IPS-18a (cell line): ENCODE measurements around the gene BOD1.
"Not testable (repeated sequence)": the region's sequence is repeated elsewhere in the genome, so short reads cannot be mapped to it uniquely, and the experiment has no call there.

Experiments
- H3K27ac ChIP-seq: one replicate; pipeline ENCODE4 v1.5.1; 2013; ENCODE audit warnings: low read length
- H3K27me3 ChIP-seq: one replicate; pipeline ENCODE4 v1.6.1; 2013; ENCODE audit warnings: mild to moderate bottlenecking, low read length; ENCODE audit not compliant: control insufficient read depth, insufficient read depth
- H3K36me3 ChIP-seq: one replicate; pipeline ENCODE4 v1.6.1; 2013; ENCODE audit warnings: low read depth, low read length; ENCODE audit not compliant: control insufficient read depth
- H3K4me1 ChIP-seq: one replicate; pipeline ENCODE4 v1.6.1; 2013; ENCODE audit warnings: low read depth, low read length; ENCODE audit not compliant: control insufficient read depth
- H3K4me3 ChIP-seq: one replicate; pipeline ENCODE4 v1.5.1; 2013; ENCODE audit warnings: low read length
- H3K9ac ChIP-seq: one replicate; pipeline ENCODE4 v1.6.1; 2013; ENCODE audit warnings: mild to moderate bottlenecking, low read length, moderate library complexity
- H3K9me3 ChIP-seq: one replicate; pipeline ENCODE4 v1.6.1; 2013; ENCODE audit warnings: low read depth, low read length; ENCODE audit not compliant: control insufficient read depth

BOD1 gene

GRCh38 chr5:173611706-173612105, 4.7 kb downstream of the BOD1 start:
- peaks cover 17% of the 10 kb centered on the region for H3K4me1 ChIP-seq
- peaks cover 68% of the 10 kb centered on the region for H3K36me3 ChIP-seq
- H3K4me3 ChIP-seq = no peak overlapping the region
- no peak overlapping the region for H3K9ac ChIP-seq
- no peak overlapping the region for H3K27ac ChIP-seq
- no peaks in the 10 kb centered on the region for H3K9me3 ChIP-seq
- H3K27me3 ChIP-seq = no peaks in the 10 kb centered on the region

GRCh38 chr5:173604141-173604540, 12.3 kb downstream of the BOD1 start:
- no peaks in the 10 kb centered on the region for H3K27me3 ChIP-seq
- no peak overlapping the region for H3K4me3 ChIP-seq
- no peak overlapping the region for H3K27ac ChIP-seq
- no peaks in the 10 kb centered on the region for H3K9me3 ChIP-seq
- no peaks in the 10 kb centered on the region for H3K4me1 ChIP-seq
- no peak overlapping the region for H3K9ac ChIP-seq
- H3K36me3 ChIP-seq = peaks cover 52% of the 10 kb centered on the region

GRCh38 chr5:173602423-173602822, 14.0 kb downstream of the BOD1 start:
- H3K27ac ChIP-seq = no peak overlapping the region
- H3K9me3 ChIP-seq = no peaks in the 10 kb centered on the region
- H3K27me3 ChIP-seq = no peaks in the 10 kb centered on the region
- H3K9ac ChIP-seq = no peak overlapping the region
- peaks cover 35% of the 10 kb centered on the region for H3K36me3 ChIP-seq
- H3K4me1 ChIP-seq = no peaks in the 10 kb centered on the region
- no peak overlapping the region for H3K4me3 ChIP-seq

GRCh38 chr5:173598686-173599085, 17.8 kb downstream of the BOD1 start:
- Histone ChIP-seq H3K9ac (no peak overlapping the region), H3K27me3 (no peaks in the 10 kb centered on the region), H3K9me3 (no peaks in the 10 kb centered on the region), H3K4me1 (no peaks in the 10 kb centered on the region), H3K27ac (no peak overlapping the region), H3K4me3 (no peak overlapping the region), H3K36me3 (peaks cover 2% of the 10 kb centered on the region)

- Histone ChIP-seq H3K27me3 (no peaks in the 10 kb centered on the region), H3K27ac (no peak overlapping the region), H3K36me3 (no peaks in the 10 kb centered on the region), H3K4me3 (no peak overlapping the region), H3K9ac (no peak overlapping the region), H3K9me3 (peaks cover 9% of the 10 kb centered on the region), H3K4me1 (no peaks in the 10 kb centered on the region)
Observed at GRCh38 chr5:173597304-173597703, 19.1 kb downstream of the BOD1 start.

- Histone ChIP-seq H3K4me1 (no peaks in the 10 kb centered on the region), H3K27ac (no peak overlapping the region), H3K27me3 (no peaks in the 10 kb centered on the region), H3K9me3 (peaks cover 11% of the 10 kb centered on the region), H3K4me3 (no peak overlapping the region), H3K36me3 (no peaks in the 10 kb centered on the region), H3K9ac (no peak overlapping the region)
Observed at GRCh38 chr5:173595841-173596240, 20.6 kb downstream of the BOD1 start.

- Histone ChIP-seq H3K36me3 (no peaks in the 10 kb centered on the region), H3K9ac (no peak overlapping the region), H3K9me3 (peaks cover 11% of the 10 kb centered on the region), H3K27me3 (no peaks in the 10 kb centered on the region), H3K27ac (no peak overlapping the region), H3K4me3 (no peak overlapping the region), H3K4me1 (no peaks in the 10 kb centered on the region)
Observed at GRCh38 chr5:173594061-173594460, 22.4 kb downstream of the BOD1 start.

- H3K9ac ChIP-seq = no peak overlapping the region
- no peak overlapping the region for H3K4me3 ChIP-seq
- no peaks in the 10 kb centered on the region for H3K36me3 ChIP-seq
- H3K9me3 ChIP-seq = peaks cover 18% of the 10 kb centered on the region
- H3K4me1 ChIP-seq = no peaks in the 10 kb centered on the region
- H3K27me3 ChIP-seq = no peaks in the 10 kb centered on the region
- H3K27ac ChIP-seq = no peak overlapping the region
Observed at GRCh38 chr5:173592050-173592669, 24.3 kb downstream of the BOD1 start.

- no peaks in the 10 kb centered on the region for H3K27me3 ChIP-seq
- no peak overlapping the region for H3K4me3 ChIP-seq
- H3K9ac ChIP-seq = no peak overlapping the region
- no peak overlapping the region for H3K27ac ChIP-seq
- no peaks in the 10 kb centered on the region for H3K36me3 ChIP-seq
- H3K9me3 ChIP-seq = peaks cover 18% of the 10 kb centered on the region
- H3K4me1 ChIP-seq = no peaks in the 10 kb centered on the region
Observed at GRCh38 chr5:173591056-173591514, 25.4 kb downstream of the BOD1 start.

- no peak overlapping the region for H3K27ac ChIP-seq
- peaks cover 18% of the 10 kb centered on the region for H3K9me3 ChIP-seq
- H3K27me3 ChIP-seq = no peaks in the 10 kb centered on the region
- no peaks in the 10 kb centered on the region for H3K36me3 ChIP-seq
- no peak overlapping the region for H3K9ac ChIP-seq
- H3K4me1 ChIP-seq = no peaks in the 10 kb centered on the region
- H3K4me3 ChIP-seq = no peak overlapping the region
Observed at GRCh38 chr5:173590436-173591055, 25.9 kb downstream of the BOD1 start.

GRCh38 chr5:173586133-173586532, 30.3 kb downstream of the BOD1 start:
- not testable (repeated sequence) for H3K9ac ChIP-seq, H3K27ac ChIP-seq, H3K27me3 ChIP-seq, H3K36me3 ChIP-seq, H3K4me1 ChIP-seq, H3K9me3 ChIP-seq, H3K4me3 ChIP-seq

- Histone ChIP-seq H3K27ac (no peak overlapping the region), H3K9me3 (peaks cover 7% of the 10 kb centered on the region)
Observed at GRCh38 chr5:173583346-173583745, 33.1 kb downstream of the BOD1 start.

More at GRCh38 chr5:173583346-173583745, 33.1 kb downstream of the BOD1 start:
- no peaks in the 10 kb centered on the region for H3K36me3 ChIP-seq
- no peaks in the 10 kb centered on the region for H3K27me3 ChIP-seq
- no peak overlapping the region for H3K4me3 ChIP-seq
- no peak overlapping the region for H3K9ac ChIP-seq
- H3K4me1 ChIP-seq = no peaks in the 10 kb centered on the region
